ENCODE results near the gene TNS1.

DNA sequence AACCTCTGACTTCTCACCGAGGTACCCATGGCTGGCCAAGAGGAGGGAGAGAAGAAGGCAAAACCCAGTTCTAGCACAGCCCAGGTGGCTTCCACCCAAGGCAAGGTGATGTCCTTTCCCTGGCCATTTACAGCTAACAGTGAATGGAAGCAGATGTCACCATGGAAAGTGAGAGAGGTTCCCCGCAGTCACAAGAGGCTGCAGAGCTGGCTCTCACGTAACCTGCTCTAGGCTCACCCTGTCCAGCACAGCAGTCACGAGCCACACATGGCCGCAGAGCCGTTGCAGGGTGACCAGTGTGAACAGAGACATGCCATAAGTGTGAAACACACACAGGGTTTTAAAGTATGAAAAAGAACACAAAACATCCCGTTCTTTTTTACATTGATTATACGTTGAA is 169.4 kb downstream of the TNS1 start:
- TF ChIP-seq, protein P1, sequence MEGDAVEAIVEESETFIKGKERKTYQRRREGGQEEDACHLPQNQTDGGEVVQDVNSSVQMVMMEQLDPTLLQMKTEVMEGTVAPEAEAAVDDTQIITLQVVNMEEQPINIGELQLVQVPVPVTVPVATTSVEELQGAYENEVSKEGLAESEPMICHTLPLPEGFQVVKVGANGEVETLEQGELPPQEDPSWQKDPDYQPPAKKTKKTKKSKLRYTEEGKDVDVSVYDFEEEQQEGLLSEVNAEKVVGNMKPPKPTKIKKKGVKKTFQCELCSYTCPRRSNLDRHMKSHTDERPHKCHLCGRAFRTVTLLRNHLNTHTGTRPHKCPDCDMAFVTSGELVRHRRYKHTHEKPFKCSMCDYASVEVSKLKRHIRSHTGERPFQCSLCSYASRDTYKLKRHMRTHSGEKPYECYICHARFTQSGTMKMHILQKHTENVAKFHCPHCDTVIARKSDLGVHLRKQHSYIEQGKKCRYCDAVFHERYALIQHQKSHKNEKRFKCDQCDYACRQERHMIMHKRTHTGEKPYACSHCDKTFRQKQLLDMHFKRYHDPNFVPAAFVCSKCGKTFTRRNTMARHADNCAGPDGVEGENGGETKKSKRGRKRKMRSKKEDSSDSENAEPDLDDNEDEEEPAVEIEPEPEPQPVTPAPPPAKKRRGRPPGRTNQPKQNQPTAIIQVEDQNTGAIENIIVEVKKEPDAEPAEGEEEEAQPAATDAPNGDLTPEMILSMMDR (IDR thresholded peaks at IDR 0.05), result no peak
- TF ChIP-seq SIN3A (IDR thresholded peaks at IDR 0.05; ENCODE audit: borderline replicate concordance, low read depth, low read length) (no peak), RFX5 (IDR thresholded peaks at IDR 0.05; ENCODE audit: low read length) (no peak), POLR2AphosphoS5 (IDR thresholded peaks at IDR 0.05; ENCODE audit: low read depth, low read length) (no peak), MXI1 (IDR thresholded peaks at IDR 0.05; ENCODE audit: low read depth, low read length) (no peak), EP300 (IDR thresholded peaks at IDR 0.05; ENCODE audit: borderline replicate concordance in 1 of 2, low read depth in 1 of 2, low read length in 1 of 2) (no peak), SMC3 (IDR thresholded peaks at IDR 0.05; ENCODE audit: low read depth, low read length) (no peak), TEAD4 (IDR thresholded peaks at IDR 0.05; ENCODE audit: borderline replicate concordance, insufficient read depth) (no peak)
- TF ChIP-seq, protein P2, sequence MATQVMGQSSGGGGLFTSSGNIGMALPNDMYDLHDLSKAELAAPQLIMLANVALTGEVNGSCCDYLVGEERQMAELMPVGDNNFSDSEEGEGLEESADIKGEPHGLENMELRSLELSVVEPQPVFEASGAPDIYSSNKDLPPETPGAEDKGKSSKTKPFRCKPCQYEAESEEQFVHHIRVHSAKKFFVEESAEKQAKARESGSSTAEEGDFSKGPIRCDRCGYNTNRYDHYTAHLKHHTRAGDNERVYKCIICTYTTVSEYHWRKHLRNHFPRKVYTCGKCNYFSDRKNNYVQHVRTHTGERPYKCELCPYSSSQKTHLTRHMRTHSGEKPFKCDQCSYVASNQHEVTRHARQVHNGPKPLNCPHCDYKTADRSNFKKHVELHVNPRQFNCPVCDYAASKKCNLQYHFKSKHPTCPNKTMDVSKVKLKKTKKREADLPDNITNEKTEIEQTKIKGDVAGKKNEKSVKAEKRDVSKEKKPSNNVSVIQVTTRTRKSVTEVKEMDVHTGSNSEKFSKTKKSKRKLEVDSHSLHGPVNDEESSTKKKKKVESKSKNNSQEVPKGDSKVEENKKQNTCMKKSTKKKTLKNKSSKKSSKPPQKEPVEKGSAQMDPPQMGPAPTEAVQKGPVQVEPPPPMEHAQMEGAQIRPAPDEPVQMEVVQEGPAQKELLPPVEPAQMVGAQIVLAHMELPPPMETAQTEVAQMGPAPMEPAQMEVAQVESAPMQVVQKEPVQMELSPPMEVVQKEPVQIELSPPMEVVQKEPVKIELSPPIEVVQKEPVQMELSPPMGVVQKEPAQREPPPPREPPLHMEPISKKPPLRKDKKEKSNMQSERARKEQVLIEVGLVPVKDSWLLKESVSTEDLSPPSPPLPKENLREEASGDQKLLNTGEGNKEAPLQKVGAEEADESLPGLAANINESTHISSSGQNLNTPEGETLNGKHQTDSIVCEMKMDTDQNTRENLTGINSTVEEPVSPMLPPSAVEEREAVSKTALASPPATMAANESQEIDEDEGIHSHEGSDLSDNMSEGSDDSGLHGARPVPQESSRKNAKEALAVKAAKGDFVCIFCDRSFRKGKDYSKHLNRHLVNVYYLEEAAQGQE (IDR thresholded peaks at IDR 0.05; ENCODE audit: low read depth, low read length), result no peak
- TF ChIP-seq, protein P3, sequence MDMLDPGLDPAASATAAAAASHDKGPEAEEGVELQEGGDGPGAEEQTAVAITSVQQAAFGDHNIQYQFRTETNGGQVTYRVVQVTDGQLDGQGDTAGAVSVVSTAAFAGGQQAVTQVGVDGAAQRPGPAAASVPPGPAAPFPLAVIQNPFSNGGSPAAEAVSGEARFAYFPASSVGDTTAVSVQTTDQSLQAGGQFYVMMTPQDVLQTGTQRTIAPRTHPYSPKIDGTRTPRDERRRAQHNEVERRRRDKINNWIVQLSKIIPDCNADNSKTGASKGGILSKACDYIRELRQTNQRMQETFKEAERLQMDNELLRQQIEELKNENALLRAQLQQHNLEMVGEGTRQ (IDR thresholded peaks at IDR 0.05; ENCODE audit: borderline replicate concordance, low read depth, low read length), result no peak
